OCI-LY1 (cell line): ENCODE results near the gene ST6GAL2.

Experiments used
- H2AFZ ChIP-seq: fragments of 200-600 bp; sonication (generic), shearing (Covaris generic); 2 replicates; pipeline ENCODE4 v1.6.0; 2014; ENCODE audit warnings: antibody characterized with exemption, mild to moderate bottlenecking, low read length
- H3F3A ChIP-seq: fragments of 200-600 bp; sonication (generic), shearing (Covaris generic); 2 replicates; pipeline ENCODE4 v1.6.0; 2014; ENCODE audit warnings: mild to moderate bottlenecking, antibody characterized with exemption, low read length, moderate library complexity; ENCODE audit not compliant: insufficient read depth
- H3K27ac ChIP-seq: fragments of 200-600 bp; sonication (generic); 2 replicates; pipeline ENCODE4 v1.5.1; 2014; ENCODE audit warnings: low read length, mixed run types, mild to moderate bottlenecking, low read depth; ENCODE audit not compliant: poor library complexity, severe bottlenecking
- H3K27me3 ChIP-seq: fragments of 200-600 bp; sonication (generic); 2 replicates; pipeline ENCODE4 v1.6.0; 2014; ENCODE audit warnings: antibody characterized with exemption, mild to moderate bottlenecking, low read length, moderate library complexity; ENCODE audit not compliant: insufficient read depth
- H3K36me3 ChIP-seq: fragments of 200-600 bp; sonication (generic); 2 replicates; pipeline ENCODE4 v1.6.1; 2014; ENCODE audit warnings: mild to moderate bottlenecking, antibody characterized with exemption, low read length, moderate library complexity, mixed read lengths; ENCODE audit not compliant: insufficient read depth
- H3K4me1 ChIP-seq: fragments of 200-600 bp; sonication (generic); 2 replicates; pipeline ENCODE4 v1.5.1; 2014; ENCODE audit warnings: mild to moderate bottlenecking, low read length, moderate library complexity; ENCODE audit not compliant: insufficient read depth, severe bottlenecking
- H3K4me2 ChIP-seq: fragments of 200-600 bp; sonication (generic), shearing (Covaris generic); 2 replicates; pipeline ENCODE4 v1.6.1; 2014; ENCODE audit warnings: low read length
- H3K4me3 ChIP-seq: fragments of 200-600 bp; sonication (generic); 2 replicates; pipeline ENCODE4 v1.5.1; 2014; ENCODE audit warnings: low read length, low read depth, mild to moderate bottlenecking, mixed read lengths; ENCODE audit not compliant: poor library complexity, severe bottlenecking
- H3K79me2 ChIP-seq: fragments of 200-600 bp; shearing (Covaris generic); 2 replicates; pipeline ENCODE4 v1.6.1; 2016; ENCODE audit warnings: mixed run types, low read length, mixed read lengths; ENCODE audit not compliant: insufficient read depth
- H3K9ac ChIP-seq: fragments of 200-600 bp; sonication (generic), shearing (Covaris generic); 2 replicates; pipeline ENCODE4 v1.6.1; 2014; ENCODE audit warnings: mild to moderate bottlenecking, low read length, mixed read lengths
- H3K9me2 ChIP-seq: fragments of 200-600 bp; sonication (generic), shearing (Covaris generic); 2 replicates; pipeline ENCODE4 v1.6.1; 2014; ENCODE audit warnings: low read depth, mild to moderate bottlenecking, low read length, mixed read lengths
- H3K9me3 ChIP-seq: fragments of 200-600 bp; shearing (Covaris generic); 2 replicates; pipeline ENCODE4 v1.6.1; 2014; ENCODE audit warnings: low read length, mixed read lengths
- H4K20me1 ChIP-seq: fragments of 200-600 bp; sonication (generic), shearing (Covaris generic); 2 replicates; pipeline ENCODE4 v1.6.0; 2016; ENCODE audit warnings: mild to moderate bottlenecking, low read length; ENCODE audit not compliant: insufficient read depth
- EZH2 ChIP-seq: fragments of 200-600 bp; sonication (generic), shearing (Covaris generic); IDR thresholded peaks from 2 replicates; pipeline ENCODE4 v1.8.0; 2017; ENCODE audit warnings: borderline replicate concordance, mixed run types, mild to moderate bottlenecking, antibody characterized with exemption, low read length, moderate library complexity, mixed read lengths
- TF ChIP-seq, protein P1 (sequence below): fragments of 200-600 bp; sonication (generic), shearing (Covaris generic); IDR thresholded peaks from 2 replicates; pipeline ENCODE4 v1.5.1; 2017; ENCODE audit warnings: mild to moderate bottlenecking, antibody characterized with exemption, low read length, moderate library complexity, mixed read lengths

ST6GAL2 gene

DNA sequence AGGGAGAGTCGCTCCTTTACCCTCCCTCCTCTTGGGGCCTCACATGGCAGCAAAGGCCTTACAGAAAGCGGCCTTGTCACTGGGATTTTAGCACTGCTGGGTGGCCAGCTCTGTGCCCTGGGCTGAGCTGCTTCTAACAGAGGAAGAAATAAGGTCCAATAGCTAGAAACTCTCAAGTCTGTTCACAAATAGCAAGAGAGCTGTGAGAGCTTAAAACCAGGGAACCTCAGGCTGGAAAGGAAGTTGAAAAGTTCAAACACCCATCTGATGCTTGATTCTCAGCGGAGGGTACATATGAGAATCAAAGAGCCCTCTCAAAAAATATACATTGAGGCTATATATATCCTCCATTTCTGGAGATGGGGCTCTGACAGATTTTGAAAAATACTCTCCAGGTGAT lies 54.7 kb downstream of the ST6GAL2 start:
- no peak for TF ChIP-seq EZH2
- H3K4me1 ChIP-seq: no peaks in the 10 kb centered on the region
- H3K9me3 ChIP-seq: no peaks in the 10 kb centered on the region
- no peaks in the 10 kb centered on the region for H3F3A ChIP-seq
- H3K27ac ChIP-seq: no peak overlapping the region
- no peak overlapping the region for H3K4me3 ChIP-seq
- no peak overlapping the region for H3K4me2 ChIP-seq
- no peak overlapping the region for H2AFZ ChIP-seq
- H3K79me2 ChIP-seq: no peaks in the 10 kb centered on the region
- no peaks in the 10 kb centered on the region for H4K20me1 ChIP-seq
- no peak overlapping the region for H3K9ac ChIP-seq
- H3K36me3 ChIP-seq: no peaks in the 10 kb centered on the region
- H3K27me3 ChIP-seq: no peaks in the 10 kb centered on the region
- no peaks in the 10 kb centered on the region for H3K9me2 ChIP-seq

DNA sequence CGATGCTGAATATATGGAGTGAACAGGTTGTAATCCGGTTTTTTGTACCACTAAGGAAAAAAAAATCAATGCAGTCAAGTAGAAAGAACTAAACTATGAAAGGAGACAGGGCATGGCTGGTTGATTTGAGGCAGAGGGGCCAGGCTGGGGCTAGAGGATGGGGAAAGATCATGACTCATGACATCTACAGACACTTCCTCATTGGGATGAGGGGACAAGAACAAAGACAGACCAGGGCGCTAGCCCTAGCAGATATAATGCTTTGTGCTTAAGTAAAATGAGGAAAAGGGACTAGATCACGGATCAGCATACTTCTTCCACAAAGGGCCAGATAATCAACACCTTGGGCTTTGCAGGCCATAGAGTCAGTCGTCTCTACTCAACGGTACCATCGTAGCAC lies 55.8 kb downstream of the ST6GAL2 start:
- H3F3A ChIP-seq: no peaks in the 10 kb centered on the region
- no peaks in the 10 kb centered on the region for H3K27me3 ChIP-seq
- no peak overlapping the region for H3K4me3 ChIP-seq
- no peak overlapping the region for H2AFZ ChIP-seq
- no peak overlapping the region for H3K4me2 ChIP-seq
- TF ChIP-seq EZH2: no peak
- TF ChIP-seq, protein P1, sequence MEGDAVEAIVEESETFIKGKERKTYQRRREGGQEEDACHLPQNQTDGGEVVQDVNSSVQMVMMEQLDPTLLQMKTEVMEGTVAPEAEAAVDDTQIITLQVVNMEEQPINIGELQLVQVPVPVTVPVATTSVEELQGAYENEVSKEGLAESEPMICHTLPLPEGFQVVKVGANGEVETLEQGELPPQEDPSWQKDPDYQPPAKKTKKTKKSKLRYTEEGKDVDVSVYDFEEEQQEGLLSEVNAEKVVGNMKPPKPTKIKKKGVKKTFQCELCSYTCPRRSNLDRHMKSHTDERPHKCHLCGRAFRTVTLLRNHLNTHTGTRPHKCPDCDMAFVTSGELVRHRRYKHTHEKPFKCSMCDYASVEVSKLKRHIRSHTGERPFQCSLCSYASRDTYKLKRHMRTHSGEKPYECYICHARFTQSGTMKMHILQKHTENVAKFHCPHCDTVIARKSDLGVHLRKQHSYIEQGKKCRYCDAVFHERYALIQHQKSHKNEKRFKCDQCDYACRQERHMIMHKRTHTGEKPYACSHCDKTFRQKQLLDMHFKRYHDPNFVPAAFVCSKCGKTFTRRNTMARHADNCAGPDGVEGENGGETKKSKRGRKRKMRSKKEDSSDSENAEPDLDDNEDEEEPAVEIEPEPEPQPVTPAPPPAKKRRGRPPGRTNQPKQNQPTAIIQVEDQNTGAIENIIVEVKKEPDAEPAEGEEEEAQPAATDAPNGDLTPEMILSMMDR: no peak
- no peaks in the 10 kb centered on the region for H3K9me2 ChIP-seq
- no peak overlapping the region for H3K27ac ChIP-seq
- no peaks in the 10 kb centered on the region for H3K79me2 ChIP-seq
- no peaks in the 10 kb centered on the region for H3K36me3 ChIP-seq
- no peaks in the 10 kb centered on the region for H3K4me1 ChIP-seq
- no peak overlapping the region for H3K9ac ChIP-seq
- H4K20me1 ChIP-seq: no peaks in the 10 kb centered on the region
- no peaks in the 10 kb centered on the region for H3K9me3 ChIP-seq

DNA sequence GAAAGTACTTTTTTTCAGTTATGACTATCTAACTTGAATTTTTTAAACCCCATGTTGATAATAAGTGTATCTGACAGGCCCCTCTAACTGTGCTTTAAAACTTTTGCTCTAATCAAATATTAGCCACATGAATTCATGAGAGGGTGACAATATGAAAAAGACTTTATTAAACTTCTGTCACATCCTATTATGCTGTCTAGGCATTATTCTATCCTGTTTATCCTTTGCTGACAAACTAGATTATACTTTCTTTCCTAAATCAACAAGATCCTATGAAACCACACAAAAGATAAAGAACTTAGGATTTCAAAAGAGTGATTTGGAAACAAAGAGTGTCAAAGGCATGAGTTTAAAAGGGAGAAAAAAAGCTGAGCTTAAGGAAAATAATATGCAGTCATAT lies 57.8 kb downstream of the ST6GAL2 start:
- Histone ChIP-seq H2AFZ (no peak overlapping the region), H3K9me3 (no peaks in the 10 kb centered on the region), H3K4me1 (no peaks in the 10 kb centered on the region), H4K20me1 (no peaks in the 10 kb centered on the region), H3K36me3 (no peaks in the 10 kb centered on the region), H3K27me3 (no peaks in the 10 kb centered on the region), H3K9ac (no peak overlapping the region), H3K4me3 (no peak overlapping the region), H3K4me2 (no peak overlapping the region), H3K9me2 (no peaks in the 10 kb centered on the region), H3K79me2 (no peaks in the 10 kb centered on the region), H3K27ac (no peak overlapping the region), H3F3A (no peaks in the 10 kb centered on the region)
- no peak for TF ChIP-seq EZH2
- TF ChIP-seq, protein P1: no peak

DNA sequence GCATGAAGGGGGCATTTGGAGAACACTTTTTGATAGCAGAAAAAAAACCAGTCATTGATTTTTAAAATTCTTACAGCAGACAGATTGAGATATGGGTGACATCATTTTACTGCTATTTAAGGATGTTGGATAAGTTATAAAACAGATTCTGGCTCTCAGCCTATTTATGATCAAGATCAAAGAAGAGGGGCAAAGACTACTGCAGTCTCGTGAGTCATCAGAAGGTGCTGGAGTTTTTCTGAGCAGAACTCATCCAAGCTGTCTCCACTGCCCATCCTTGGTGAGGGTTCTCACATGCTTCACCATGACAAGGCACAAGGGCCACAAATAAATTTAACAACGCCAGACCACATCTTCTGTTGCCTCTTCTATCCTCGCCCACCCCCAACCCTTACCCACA lies 58.8 kb downstream of the ST6GAL2 start:
- Histone ChIP-seq H3K4me1 (no peaks in the 10 kb centered on the region), H3K27ac (no peak overlapping the region), H3K9ac (no peak overlapping the region), H3F3A (no peaks in the 10 kb centered on the region), H3K79me2 (no peaks in the 10 kb centered on the region), H3K36me3 (no peaks in the 10 kb centered on the region), H3K4me2 (no peak overlapping the region), H3K9me2 (no peaks in the 10 kb centered on the region), H4K20me1 (no peaks in the 10 kb centered on the region), H3K27me3 (no peaks in the 10 kb centered on the region), H3K4me3 (no peak overlapping the region), H2AFZ (no peak overlapping the region), H3K9me3 (no peaks in the 10 kb centered on the region)
- TF ChIP-seq, protein P1: no peak
- TF ChIP-seq EZH2: no peak
